ENCODE results near the gene LILRA2.
"Not testable (repeated sequence)": the region's sequence is repeated elsewhere in the genome, so short reads cannot be mapped to it uniquely, and the experiment has no call there.

DNA sequence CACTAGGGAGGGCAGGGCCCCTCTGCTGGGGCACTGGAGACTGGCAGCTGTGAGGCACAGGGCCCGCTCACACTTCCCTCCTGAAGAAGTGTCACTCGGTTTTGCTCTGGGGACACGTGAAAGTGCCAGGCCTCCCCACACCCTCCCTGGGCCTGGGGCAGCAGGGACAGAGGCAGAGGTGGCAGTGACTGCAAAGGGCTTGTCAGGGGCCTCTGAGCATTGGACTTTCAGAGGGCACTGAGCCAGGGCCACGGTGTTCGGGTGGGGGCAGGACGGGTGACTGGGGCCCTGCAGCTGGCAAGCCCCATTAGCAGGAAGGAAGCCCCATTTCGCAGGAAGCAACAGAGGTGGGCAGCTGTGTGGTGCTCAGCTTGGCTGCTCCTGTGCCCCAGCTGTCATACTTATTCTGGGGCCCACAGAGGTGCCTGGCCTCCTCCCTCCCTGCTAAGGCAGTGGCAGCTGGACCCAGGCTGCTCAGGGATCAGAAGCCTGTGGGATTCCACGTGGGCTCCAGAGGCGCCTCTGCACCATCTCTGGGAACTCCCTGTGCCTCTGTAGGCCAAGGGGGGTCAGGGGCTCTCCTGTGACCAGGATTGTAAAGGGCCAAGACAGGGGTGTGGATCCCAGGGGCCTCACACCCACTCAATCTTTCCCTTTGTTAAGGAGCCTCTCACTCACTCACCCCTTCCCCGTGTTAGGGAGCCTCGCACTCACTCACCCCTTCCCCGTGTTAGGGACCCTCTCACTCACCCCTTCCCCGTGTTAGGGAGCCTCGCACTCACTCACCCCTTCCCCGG, 51.5 kb downstream of the LILRA2 start:
- TF ChIP-seq, protein P1, sequence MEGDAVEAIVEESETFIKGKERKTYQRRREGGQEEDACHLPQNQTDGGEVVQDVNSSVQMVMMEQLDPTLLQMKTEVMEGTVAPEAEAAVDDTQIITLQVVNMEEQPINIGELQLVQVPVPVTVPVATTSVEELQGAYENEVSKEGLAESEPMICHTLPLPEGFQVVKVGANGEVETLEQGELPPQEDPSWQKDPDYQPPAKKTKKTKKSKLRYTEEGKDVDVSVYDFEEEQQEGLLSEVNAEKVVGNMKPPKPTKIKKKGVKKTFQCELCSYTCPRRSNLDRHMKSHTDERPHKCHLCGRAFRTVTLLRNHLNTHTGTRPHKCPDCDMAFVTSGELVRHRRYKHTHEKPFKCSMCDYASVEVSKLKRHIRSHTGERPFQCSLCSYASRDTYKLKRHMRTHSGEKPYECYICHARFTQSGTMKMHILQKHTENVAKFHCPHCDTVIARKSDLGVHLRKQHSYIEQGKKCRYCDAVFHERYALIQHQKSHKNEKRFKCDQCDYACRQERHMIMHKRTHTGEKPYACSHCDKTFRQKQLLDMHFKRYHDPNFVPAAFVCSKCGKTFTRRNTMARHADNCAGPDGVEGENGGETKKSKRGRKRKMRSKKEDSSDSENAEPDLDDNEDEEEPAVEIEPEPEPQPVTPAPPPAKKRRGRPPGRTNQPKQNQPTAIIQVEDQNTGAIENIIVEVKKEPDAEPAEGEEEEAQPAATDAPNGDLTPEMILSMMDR (IDR thresholded peaks at IDR 0.05) = not testable (repeated sequence)
- TF ChIP-seq EZH2, EZH2phosphoT487 (IDR thresholded peaks at IDR 0.05): not testable (repeated sequence)
